Brain microvascular endothelial cell (primary cell): Measurements from ENCODE around the gene ZDHHC6.

Experiments used
- DNase-seq: peaks from one replicate; pipeline ENCODE4 v3.0.0-alpha.2; 2020
- H3K27ac ChIP-seq: fragments of 250-450 bp; sonication (Bioruptor Pico); 2 replicates; pipeline ENCODE4 v1.5.1; 2020; ENCODE audit warnings: mild to moderate bottlenecking, moderate library complexity
- H3K27me3 ChIP-seq: fragments of 250-450 bp; sonication (Bioruptor Pico); replicated peaks from 2 replicates; pipeline ENCODE4 v1.5.1; 2020; ENCODE audit warnings: mild to moderate bottlenecking
- H3K36me3 ChIP-seq: fragments of 250-450 bp; sonication (Bioruptor Pico); replicated peaks from 2 replicates; pipeline ENCODE4 v1.5.1; 2020; ENCODE audit warnings: mild to moderate bottlenecking
- H3K4me3 ChIP-seq: 2 replicates; pipeline ENCODE4 v1.5.1; 2011; ENCODE audit warnings: low read depth, mild to moderate bottlenecking, control low read depth, low read length, moderate library complexity
- CTCF ChIP-seq: IDR thresholded peaks from 2 replicates; pipeline ENCODE4 v1.5.1; 2011; ENCODE audit warnings: low read depth, mild to moderate bottlenecking, moderate library complexity, low read length, control low read depth, inconsistent platforms; ENCODE audit errors: missing control alignments
- in situ Hi-C: cut with HindIII; loops from 2 replicates; pipeline ENCODE4 v1.10.0; 2017; ENCODE audit warnings: low sequenced_read_pairs, low pct_ligation_motif_present

Gene ZDHHC6

GRCh38 chr10:112454910-112455779 lies 8.4 kb upstream of the ZDHHC6 start:
- Histone ChIP-seq H3K27ac (no peak overlapping the region), H3K4me3 (no peak overlapping the region), H3K27me3 (no peaks in the 10 kb centered on the region), H3K36me3 (no peaks in the 10 kb centered on the region)
- no peak for TF ChIP-seq CTCF
- in situ Hi-C loops: no loop called here
- DNase-seq: no peak

GRCh38 chr10:112448888-112449287 lies 2.2 kb upstream of the ZDHHC6 start:
- TF ChIP-seq CTCF: no peak
- Histone ChIP-seq H3K27me3 (no peaks in the 10 kb centered on the region), H3K36me3 (peaks cover 7% of the 10 kb centered on the region), H3K4me3 (no peak overlapping the region), H3K27ac (no peak overlapping the region)
- in situ Hi-C loops: no loop called here
- no peak for DNase-seq

- Histone ChIP-seq H3K4me3 (peak overlapping the region; percentile 94), H3K27me3 (no peaks in the 10 kb centered on the region)
- in situ Hi-C loops: no loop called here
Observed at GRCh38 chr10:112447620-112447928, 860 bp upstream of the ZDHHC6 start.

GRCh38 chr10:112446055-112446854 lies 459 bp downstream of the ZDHHC6 start:
- no peak for TF ChIP-seq CTCF

More at GRCh38 chr10:112447620-112447928, 860 bp upstream of the ZDHHC6 start:
- H3K27ac ChIP-seq: peak overlapping the region; percentile 94
- no peak for DNase-seq
- H3K36me3 ChIP-seq: peaks cover 7% of the 10 kb centered on the region
- no peak for TF ChIP-seq CTCF

GRCh38 chr10:112442063-112442462 lies 4.7 kb downstream of the ZDHHC6 start:
- Histone ChIP-seq H3K27ac (no peak overlapping the region), H3K27me3 (no peaks in the 10 kb centered on the region), H3K36me3 (peaks cover 18% of the 10 kb centered on the region), H3K4me3 (no peak overlapping the region)
- in situ Hi-C loops: no loop called here
- TF ChIP-seq CTCF: no peak
- DNase-seq: no peak

More at GRCh38 chr10:112446055-112446854, 459 bp downstream of the ZDHHC6 start:
- Histone ChIP-seq H3K27me3 (no peaks in the 10 kb centered on the region), H3K27ac (peak overlapping the region; percentile 94), H3K4me3 (peak overlapping the region; percentile 94), H3K36me3 (peaks cover 7% of the 10 kb centered on the region)
- no peak for DNase-seq
- in situ Hi-C loops: no loop called here
